Stimulated activated CD8-positive, alpha-beta memory T cell treated with anti-CD3 and anti-CD28 coated beads, Interleukin-4, amount 100 ng/mL, for 48 hours (primary cell): Measurements from ENCODE around the gene TXNL4B.
"Not testable (repeated sequence)": the region's sequence is repeated elsewhere in the genome, so short reads cannot be mapped to it uniquely, and the experiment has no call there.

ENCODE experiments used
- DNase-seq: peaks from one replicate; pipeline ENCODE4 v3.0.0-alpha.2; 2020

TXNL4B gene

DNA sequence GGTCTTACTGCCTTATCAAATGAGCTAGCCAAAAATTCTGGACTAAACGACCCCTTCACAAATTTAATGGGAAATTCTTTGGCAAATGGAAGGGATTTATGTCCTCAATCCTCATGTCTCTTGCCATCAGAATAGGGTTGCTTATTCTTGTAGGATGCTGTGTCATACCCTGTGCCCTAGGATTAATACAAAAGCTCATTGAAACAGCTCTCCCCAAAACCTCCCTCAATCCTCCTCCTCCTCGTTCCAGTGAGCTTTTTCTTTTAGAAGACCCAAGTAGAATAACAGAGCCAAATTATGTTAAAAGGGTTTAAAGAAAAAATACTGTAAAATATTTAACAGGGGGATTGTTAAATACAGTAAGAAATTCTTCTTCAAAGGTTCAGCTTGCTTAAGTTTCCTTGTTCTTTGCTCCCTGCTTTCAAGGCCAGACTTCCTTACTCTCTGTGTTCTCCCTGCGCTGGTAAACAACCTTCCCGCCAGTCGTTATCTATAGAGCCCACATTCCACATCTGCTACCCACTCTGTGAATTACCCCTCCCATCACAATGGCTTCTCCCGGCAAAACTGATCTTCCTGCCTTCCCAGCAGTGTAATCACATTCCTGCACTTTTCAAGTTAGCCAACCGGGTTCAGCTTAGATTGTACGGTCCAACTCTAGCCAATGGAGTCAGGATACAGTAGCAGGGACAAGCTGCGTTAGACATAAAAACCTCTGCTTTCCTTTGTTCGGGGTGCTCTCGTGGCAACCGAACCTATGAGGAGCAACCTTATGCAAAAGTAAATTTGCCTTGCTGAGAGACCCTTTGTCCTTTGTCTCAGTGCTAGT, 20.7 kb downstream of the TXNL4B start:
- DNase-seq, result no peak

DNA sequence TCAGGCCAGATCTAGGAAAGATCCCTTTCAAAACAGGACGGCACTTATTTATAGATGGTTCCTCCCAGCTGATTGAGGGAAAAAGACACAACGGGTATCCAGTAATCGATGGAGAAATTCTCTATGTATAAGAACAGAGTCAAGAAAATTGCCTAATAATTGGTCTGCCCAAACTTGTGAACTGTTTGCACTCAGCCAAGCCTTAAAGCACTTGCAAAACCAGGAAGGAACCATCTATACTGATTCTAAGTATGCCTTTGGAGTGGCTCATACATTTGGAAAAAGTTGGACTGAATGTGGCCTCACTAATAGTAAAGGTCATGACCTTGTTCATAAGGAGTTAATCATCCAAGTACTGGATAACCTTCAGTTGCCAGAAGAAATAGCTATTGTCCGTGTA, 24.5 kb downstream of the TXNL4B start:
- no peak for DNase-seq

DNA sequence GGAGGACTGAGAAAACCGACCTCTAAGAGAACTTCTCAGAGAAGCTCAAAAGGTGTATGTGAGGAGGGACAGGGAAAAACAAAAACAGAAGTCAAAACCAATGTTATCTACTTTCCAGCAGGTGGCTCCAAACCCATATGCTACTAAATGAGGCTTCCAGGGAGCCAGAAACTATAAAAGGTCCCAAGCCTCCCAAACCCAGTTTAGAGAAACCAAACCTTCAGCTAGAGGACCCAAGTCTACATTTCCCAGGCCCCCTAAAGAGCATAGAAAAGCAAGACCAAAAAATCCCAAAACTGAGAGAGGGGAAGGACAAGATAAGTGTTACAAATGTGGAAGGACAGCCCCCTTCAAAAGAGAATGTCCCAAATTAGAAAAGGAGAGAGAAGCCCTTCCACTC, 26.7 kb downstream of the TXNL4B start:
- no peak for DNase-seq

DNA sequence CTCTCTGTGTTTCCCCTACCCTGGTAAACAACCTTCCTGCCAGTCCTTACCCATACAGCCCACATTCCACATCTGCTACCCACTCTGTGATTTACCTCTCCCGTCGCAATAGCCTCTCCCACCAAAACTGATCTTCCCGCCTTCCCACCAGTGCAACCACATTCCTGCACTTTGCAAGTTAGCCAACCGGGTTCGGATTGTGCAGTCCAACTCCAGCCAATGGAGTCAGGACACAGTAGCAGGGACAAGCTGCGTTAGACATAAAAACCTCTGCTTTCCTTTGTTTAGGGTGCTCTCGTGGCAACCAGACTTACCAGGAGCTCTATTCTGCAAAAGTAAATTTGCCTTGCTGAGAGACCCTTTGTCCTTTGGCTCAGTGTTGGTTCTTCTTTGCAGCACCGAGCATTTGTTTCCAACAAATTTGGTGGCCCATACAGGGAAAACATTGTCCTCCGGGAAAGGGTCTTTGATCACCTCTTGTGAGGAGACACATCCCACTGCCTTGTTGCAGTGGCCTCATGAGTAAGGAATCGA, 29.0 kb downstream of the TXNL4B start:
- DNase-seq, result no peak

DNA sequence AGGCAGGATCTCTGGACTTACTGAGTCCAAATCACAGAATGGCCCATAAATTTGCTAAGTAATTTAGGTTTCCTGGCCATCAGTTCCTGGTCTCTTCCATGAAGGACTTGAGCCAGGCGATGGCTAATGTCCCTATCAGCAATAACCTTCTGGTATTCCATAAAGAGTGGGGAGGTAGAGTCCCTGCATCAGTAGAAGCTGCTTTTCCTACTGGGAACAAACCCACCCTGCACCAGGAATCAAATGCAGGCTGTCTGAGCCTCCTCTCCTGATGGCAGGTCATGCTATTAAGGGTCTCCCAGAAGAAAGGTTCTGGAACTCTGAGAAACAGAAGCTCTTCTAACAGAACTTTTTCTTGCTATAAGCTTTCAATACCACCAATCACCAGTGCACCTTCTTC, 31.9 kb downstream of the TXNL4B start:
- no peak for DNase-seq

DNA sequence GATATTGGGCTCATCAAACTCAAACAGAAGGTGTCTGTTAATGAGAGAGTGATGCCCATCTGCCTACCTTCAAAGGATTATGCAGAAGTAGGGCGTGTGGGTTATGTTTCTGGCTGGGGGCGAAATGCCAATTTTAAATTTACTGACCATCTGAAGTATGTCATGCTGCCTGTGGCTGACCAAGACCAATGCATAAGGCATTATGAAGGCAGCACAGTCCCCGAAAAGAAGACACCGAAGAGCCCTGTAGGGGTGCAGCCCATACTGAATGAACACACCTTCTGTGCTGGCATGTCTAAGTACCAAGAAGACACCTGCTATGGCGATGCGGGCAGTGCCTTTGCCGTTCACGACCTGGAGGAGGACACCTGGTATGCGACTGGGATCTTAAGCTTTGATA, 33.0 kb downstream of the TXNL4B start:
- no peak for DNase-seq

DNA sequence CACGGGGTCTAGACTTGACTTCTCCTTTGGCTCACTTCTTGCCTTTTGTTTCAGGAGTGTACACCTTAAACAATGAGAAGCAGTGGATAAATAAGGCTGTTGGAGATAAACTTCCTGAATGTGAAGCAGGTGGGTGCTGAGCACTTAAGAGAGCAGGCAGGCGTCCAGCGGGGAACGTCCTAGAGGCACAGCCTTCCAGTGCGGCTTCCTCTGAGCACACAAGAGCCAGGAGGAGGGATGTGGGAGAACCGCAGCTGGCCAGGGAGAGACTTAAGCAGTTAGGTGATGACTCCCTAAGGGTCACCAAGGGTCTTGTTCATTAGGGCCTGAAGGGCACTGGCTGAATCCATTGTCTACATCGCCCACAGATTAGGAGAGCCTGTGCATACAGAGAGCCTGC, 34.4 kb downstream of the TXNL4B start:
- not testable (repeated sequence) for DNase-seq

DNA sequence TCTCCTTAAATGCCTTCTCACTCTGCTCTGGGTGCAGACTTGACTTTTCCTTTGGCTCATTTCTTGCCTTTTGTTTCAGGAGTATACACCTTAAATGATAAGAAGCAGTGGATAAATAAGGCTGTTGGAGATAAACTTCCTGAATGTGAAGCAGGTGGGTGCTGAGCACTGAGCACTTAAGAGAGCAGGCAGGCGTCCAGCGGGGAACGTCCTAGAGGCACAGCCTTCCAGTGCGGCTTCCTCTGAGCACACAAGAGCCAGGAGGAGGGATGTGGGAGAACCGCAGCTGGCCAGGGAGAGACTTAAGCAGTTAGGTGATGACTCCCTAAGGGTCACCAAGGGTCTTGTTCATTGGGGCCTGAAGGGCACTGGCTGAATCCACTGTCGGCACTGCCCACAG, 36.1 kb downstream of the TXNL4B start:
- DNase-seq, result not testable (repeated sequence)

DNA sequence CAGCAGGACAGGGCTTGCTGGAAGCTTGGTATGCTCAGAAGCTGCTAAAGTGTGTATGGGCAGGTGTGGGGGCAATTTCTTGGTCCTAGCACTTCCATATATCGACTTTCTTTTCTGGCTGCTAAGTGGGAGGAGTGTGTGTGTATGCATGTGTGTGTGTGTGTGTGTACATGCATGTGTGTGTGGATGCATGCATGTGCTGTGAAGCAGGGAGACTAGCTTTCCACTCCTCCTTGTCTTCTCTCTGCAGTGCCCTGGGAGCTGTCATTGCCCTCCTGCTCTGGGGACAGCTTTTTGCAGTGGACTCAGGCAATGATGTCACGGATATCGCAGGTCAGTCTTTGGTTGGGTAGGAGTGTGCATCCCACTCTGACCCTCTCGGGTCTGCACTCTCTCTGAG, 37.5 kb downstream of the TXNL4B start:
- no peak for DNase-seq

DNA sequence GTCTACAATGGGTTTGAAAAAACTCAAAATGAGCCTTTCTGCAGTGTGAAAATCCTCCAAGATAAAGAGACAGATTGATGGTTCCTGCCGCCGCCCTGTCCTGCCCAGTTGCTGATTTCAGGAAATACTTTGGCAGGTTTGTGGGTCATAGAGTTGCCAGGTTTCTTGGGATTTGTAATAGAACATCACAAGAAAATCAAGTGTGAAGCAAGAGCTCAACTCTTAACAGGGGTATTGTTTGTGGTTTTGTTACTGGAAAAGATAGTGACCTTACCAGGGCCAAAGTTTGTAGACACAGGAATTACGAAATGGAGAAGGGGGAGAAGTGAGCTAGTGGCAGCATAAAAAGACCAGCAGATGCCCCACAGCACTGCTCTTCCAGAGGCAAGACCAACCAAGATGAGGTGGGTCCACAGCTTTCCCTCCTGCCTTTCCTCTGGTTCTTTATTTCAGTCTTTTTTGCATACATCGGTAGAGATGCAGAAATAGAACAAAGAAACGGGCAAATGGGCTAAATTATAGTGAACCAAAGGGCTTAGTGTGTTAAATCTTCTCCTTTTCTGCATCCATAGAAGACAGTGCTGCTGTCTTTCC, 39.1 kb downstream of the TXNL4B start, which contains the start of gene HP:
Gene HP, plus strand, starts transcription at position 252 of the 594 bp plus-strand sequence. Its CDS starts 148 bp downstream, at position 400.
- DNase-seq, result not testable (repeated sequence)

DNA sequence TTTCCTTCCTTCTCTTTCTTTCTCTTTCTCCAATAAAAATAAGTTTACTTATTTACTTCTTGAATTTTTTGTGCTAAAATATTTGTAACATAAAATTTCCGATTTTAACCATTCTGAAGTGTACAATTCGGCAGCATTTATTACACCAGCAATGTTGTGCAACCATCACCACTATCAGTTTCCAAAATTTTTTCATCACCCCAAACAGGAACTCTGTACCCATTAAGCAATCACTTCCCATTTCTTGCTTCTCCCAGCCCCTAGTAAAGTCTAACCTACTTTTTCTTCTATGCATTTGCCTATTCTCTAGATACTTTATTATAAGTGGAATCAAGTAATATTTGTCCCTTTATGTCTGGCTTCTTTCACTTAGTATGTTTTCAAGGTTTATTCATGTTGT, 41.6 kb downstream of the TXNL4B start:
- DNase-seq, result no peak

DNA sequence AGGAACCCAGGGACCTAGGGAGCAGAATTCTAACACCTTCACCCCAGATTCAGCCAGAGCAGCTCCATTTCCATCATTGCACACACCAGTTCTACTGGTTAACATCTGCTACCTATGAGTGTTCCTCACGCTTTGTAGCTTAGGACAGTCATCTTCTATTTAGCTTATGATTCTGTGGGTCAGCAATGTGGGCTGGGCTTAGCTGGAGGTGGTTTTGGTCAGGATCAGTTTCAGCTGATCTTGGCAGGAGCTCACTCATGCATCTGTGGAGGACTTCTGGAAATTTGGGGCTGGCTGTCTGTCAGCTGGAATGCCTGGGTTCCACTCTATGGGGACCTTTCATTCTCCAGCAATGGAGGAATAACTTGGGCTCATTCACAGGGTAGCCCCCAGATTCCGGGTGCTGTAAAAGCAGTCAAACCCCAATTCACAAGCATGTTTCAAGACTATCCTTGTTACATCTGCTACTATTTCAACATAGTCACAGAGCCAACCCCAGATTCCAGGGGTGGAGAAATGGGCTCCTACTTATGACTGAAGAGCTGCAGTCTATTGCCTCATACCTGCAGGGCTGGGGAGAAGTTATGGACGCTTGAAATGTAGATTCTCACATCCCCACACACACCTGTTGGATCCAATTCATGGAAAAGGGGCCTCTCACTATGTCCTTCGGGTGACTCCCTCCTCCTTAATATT, 42.5 kb downstream of the TXNL4B start:
- no peak for DNase-seq

DNA sequence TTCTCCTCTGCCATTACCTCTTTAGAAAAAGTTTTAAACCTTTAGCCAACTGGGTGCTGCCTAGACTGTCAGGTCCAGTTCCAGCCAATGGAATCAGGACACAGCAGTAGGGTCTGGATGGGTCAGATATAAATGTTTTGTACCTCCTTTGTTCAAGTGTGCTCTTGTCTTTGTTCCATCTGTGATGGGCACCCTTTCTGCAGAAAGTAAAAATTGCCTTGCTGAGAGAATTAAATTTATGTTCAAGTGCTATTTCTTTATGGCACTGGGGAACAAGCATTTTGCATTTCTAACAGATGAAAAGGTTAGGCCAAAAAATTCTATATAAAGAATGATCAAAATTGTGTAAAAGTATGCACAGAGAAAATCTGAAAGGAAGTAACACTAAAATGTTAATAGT, 44.3 kb downstream of the TXNL4B start:
- DNase-seq, result no peak

DNA sequence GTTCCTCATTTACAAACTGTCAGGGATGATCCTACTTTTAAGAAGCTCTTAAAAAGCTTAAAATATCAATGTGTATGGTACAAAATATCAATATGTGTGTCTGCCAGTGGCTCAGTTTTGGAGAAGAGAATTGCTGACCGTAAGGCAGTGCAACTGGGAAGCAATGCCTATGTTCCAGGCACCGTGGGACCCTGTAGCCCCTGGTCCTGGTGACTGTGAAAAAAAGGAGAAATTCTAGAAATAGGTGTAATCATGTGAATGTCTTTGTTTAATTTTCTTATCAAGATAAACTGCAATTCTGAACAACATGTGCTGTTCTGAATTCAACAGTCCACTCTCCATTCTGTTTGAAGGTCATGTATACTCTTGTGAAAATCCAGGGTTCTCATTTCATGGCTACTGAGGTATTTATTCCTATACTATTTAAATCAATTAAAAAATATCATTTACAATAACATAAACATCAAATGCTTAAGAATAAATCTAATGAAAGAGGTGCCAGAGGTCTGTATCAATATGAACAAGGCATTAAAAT, 48.5 kb downstream of the TXNL4B start:
- DNase-seq, result no peak

DNA sequence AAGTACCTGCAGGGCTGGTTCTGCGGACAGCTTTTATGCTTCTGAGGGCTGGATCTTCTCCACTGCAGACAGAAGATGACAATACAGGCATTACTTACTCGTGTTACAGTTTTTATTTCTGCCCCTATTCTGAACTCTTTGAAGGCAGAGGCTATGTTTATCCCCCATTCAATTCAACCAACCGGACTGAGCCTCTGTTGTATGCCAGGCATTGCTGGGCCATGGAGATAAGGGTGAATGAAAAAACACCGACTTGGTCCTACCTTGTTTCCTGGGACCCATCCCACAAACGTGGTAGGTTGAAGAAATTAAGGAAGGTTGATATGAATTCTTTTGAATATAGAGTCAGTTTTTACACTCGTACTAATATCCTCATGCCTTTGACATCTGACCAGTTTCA, 49.1 kb downstream of the TXNL4B start:
- DNase-seq, result no peak

DNA sequence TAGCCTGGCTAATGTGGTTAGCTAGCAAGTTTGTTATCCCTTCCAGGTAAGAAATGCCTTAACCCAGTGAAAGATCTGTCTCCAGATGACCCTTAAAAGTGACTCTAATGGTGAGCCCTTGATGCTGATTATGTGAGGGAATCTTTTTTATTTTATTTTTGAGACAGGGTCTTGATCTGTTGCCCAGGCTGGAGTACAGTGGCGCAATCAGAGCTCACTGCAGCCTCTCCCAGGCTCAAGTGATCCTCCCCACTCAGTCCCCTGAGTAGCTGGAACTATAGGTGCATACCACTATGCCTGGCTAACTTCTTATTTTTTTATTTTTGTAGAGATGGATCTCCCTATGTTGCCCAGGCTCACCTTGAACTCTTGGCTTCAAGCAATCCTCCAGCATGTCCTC, 49.9 kb downstream of the TXNL4B start:
- no peak for DNase-seq

DNA sequence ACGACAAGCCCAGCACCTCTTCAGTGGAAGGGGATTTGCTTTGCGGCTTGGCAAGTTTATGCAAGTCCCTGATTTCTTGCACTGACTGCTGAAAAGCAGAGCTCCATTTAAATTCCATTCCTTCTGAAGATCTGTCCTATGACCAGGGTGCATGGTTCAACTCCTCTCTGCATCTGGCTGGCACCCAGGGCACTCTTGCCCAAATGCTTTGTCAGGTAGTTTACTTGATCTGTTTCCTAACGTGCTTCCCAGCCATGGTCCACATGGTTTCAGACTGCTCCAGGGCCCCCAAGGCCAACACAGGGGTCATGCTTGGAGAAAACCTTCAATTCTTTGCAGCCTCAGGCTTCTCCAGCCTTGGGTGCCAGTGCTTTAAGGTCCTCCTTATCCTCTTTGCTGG, 50.4 kb downstream of the TXNL4B start:
- DNase-seq, result no peak

DNA sequence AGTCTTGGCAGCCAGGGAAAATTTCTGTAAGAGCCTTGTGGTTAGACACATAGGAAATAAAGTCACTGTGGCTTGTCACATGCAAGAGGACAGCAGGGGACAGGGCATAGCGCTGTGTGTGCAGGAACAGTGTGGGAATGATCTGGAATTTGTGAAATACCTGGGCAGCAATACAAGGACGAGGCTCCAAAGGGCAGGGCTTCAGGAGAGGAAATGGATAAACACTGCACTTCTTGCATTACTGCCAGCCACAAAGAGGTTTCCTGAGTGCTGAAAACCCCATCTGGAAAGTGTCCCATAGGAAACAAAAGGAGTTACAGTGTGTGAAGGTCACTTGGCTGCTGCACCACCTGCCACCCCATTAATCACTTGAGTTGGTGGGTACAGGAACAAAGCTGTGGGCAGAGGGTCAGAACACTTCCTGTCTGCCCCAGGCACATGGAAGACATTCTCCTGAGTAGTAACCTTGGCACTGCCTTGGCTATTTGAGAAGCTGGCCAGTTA, 51.2 kb downstream of the TXNL4B start:
- no peak for DNase-seq

DNA sequence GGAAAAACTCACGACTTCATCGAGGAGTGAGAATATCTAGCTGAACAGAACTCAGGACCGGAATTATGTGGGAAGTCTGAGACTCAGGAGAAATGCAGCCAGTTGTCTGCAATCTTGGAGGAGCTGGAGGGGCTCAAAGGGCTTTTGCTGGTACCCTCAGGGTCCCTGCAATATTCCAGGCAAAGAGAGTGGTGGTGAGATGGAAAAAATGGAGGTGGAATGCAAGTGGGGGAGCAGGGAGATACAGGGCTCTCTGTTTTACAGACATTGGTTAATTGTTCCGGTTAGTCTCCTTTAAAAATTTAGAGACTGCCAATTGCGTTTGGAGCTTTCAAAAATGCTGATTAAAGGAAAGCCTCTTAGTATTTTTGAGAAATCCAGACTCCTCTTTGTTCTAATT, 57.3 kb downstream of the TXNL4B start:
- no peak for DNase-seq
